Measurements from ENCODE around the gene CLN6. TPM values are rescaled to one million over a fixed set of nuclear protein-coding genes. Genes with fewer than 3 reads are reported as not detected.
"Not testable (repeated sequence)": the region's sequence is repeated elsewhere in the genome, so short reads cannot be mapped to it uniquely, and the experiment has no call there.

CLN6 gene
- total RNA-seq, 1 donor from 2014 or later = 46.6 TPM

DNA sequence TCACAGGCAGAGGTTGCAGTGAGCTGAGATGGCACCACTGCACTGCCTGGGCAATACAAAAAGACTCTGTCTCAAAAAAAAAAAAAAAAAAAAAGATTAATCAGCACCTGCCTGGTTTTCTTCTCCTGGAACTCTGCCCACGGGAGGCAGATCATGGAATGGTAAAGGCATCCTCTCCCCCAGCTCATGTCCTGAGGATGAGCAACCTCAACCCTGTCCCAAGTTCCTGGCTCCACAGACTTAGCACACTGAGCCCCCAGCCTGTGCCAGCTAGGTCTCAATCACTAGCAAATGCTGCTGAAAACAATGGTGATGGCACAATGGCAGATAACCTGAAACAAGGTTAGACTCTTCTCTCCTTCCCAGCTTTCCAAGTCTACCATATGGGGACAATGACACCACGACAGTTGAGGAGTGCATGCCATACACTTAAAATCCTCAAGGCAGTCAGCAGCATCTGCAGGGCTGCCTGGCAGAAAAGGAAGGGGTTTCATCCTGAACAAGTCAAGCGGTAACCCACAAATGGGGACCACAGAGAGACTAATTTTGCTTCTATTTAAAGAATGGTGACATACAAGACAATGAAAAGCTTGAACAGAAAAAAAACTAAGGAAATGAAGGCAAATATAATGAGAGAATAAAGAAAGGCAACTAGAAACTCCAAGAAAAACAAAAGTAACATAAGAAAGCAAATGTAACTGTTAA is 4.8 kb downstream of the CLN6 start:
- TF ChIP-seq, protein P1, sequence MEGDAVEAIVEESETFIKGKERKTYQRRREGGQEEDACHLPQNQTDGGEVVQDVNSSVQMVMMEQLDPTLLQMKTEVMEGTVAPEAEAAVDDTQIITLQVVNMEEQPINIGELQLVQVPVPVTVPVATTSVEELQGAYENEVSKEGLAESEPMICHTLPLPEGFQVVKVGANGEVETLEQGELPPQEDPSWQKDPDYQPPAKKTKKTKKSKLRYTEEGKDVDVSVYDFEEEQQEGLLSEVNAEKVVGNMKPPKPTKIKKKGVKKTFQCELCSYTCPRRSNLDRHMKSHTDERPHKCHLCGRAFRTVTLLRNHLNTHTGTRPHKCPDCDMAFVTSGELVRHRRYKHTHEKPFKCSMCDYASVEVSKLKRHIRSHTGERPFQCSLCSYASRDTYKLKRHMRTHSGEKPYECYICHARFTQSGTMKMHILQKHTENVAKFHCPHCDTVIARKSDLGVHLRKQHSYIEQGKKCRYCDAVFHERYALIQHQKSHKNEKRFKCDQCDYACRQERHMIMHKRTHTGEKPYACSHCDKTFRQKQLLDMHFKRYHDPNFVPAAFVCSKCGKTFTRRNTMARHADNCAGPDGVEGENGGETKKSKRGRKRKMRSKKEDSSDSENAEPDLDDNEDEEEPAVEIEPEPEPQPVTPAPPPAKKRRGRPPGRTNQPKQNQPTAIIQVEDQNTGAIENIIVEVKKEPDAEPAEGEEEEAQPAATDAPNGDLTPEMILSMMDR (IDR thresholded peaks at IDR 0.05; ENCODE audit: unreplicated experiment) = no peak
- Mint-ChIP-seq H3K27ac (peak overlapping the region; percentile 85), H3K27me3 (no peaks in the 10 kb centered on the region), H3K36me3 (ENCODE audit: insufficient read depth) (peaks cover 6% of the 10 kb centered on the region), H3K9me3 (ENCODE audit: low read depth) (no peaks in the 10 kb centered on the region), H3K4me1 (ENCODE audit: low read depth) (peaks cover 12% of the 10 kb centered on the region), H3K4me3 (ENCODE audit: low read depth) (no peak overlapping the region)
- DNase-seq (ENCODE audit: low spot score, unreplicated experiment) = no peak

DNA sequence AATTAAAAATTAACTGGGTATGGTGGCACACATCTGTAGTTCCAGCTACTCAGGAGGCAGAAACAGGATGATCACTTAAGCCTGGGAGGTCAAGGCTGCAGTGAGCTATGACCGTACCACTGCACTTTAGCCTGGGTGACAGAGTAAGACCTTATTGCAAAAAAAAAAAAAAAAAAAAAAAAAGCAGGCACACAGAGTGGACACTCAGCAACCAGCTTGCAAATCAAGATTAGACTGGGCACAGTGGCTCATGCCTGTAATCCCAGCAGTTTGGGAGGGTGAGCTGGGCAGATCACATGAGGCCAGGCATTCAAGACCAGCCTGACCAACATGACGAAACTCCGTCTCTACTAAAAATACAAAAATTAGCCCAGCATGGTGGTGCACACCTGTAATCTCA is 5.4 kb downstream of the CLN6 start:
- H3K4me3 Mint-ChIP-seq (ENCODE audit: low read depth) = no peak overlapping the region
- DNase-seq (ENCODE audit: low spot score, unreplicated experiment) = no peak
- TF ChIP-seq, protein P1 (IDR thresholded peaks at IDR 0.05; ENCODE audit: unreplicated experiment) = no peak
- no peak overlapping the region for H3K27ac Mint-ChIP-seq
- H3K36me3 Mint-ChIP-seq (ENCODE audit: insufficient read depth) = peaks cover 6% of the 10 kb centered on the region
- peaks cover 12% of the 10 kb centered on the region for H3K4me1 Mint-ChIP-seq (ENCODE audit: low read depth)
- no peaks in the 10 kb centered on the region for H3K9me3 Mint-ChIP-seq (ENCODE audit: low read depth)
- no peaks in the 10 kb centered on the region for H3K27me3 Mint-ChIP-seq

DNA sequence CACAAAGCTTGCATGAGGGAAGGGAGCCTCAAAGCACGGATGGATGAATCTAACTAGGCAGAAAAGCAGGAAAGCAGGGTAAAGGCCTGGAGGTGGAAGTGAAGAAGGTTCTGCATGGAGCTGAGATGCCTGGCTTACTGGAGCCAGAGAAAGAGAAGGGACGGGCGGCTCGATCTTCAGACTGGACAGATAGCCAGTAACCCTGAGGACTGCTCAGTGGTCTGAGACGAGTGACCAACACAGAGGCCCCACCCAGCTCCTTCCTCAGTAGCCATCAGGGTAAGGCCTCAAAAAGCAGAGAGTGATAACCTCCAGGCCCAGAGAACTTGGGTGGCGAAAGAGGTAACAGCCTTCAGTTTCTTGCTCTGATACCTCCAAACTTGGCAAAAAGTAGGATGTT is 6.4 kb downstream of the CLN6 start:
- peaks cover 9% of the 10 kb centered on the region for H3K36me3 Mint-ChIP-seq (ENCODE audit: insufficient read depth)
- no peaks in the 10 kb centered on the region for H3K9me3 Mint-ChIP-seq (ENCODE audit: low read depth)
- no peak overlapping the region for H3K4me3 Mint-ChIP-seq (ENCODE audit: low read depth)
- TF ChIP-seq, protein P1 (IDR thresholded peaks at IDR 0.05; ENCODE audit: unreplicated experiment) = no peak
- peaks cover 5% of the 10 kb centered on the region for H3K4me1 Mint-ChIP-seq (ENCODE audit: low read depth)
- no peak overlapping the region for H3K27ac Mint-ChIP-seq
- DNase-seq (ENCODE audit: low spot score, unreplicated experiment) = no peak
- no peaks in the 10 kb centered on the region for H3K27me3 Mint-ChIP-seq

DNA sequence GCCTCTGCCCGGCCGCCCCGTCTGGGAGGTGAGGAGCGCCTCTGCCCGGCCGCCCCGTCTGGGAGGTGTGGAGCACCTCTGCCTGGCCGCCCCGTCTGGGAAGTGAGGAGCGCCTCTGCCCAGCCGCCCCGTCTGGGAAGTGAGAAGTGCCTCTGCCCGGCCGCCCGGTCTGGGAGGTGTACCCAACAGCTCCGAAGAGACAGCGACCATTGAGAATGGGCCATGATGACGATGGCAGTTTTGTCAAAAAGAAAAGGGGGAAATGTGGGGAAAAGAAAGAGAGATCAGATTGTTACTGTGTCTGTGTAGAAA is 7.1 kb downstream of the CLN6 start:
- not testable (repeated sequence) for H3K27ac Mint-ChIP-seq
- peaks cover 11% of the 10 kb centered on the region for H3K36me3 Mint-ChIP-seq (ENCODE audit: insufficient read depth)

DNA sequence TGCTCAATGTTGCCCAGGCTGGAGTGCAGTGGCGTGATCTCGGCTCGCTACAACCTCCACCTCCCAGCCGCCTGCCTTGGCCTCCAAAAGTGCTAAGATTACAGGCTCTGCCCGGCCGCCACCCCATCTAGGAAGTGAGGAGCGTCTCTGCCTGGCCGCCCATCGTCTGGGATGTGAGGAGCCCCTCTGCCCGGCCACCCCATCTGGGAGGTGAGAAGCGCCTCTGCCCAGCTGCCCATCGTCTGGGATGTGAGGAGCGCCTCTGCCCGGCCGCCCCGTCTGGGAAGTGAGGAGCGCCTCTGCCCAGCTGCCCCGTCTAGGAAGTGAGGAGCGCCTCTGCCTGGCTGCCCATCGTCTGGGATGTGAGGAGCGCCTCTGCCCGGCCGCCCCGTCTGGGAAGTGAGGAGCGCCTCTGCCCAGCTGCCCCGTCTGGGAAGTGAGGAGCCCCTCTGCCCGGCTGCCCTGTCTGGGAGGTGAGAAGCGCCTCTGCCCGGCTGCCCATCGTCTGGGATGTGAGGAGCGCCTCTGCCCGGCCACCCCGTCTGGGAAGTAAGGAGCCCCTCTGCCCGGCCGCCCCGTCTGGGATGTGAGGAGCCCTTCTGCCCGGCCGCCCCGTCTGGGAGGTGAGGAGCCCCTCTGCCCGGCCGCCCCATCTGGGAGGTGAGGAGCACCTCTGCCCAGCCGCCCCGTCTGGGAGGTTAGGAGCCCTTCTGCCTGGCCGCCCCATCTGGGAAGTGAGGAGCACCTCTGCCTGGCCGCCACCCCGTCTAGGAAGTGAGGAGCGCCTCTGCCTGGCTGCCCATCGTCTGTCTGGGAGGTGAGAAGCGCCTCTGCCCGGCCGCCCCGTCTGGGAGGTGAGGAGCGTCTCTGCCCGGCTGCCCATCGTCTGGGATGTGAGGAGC is 7.7 kb downstream of the CLN6 start:
- peaks cover 12% of the 10 kb centered on the region for H3K36me3 Mint-ChIP-seq (ENCODE audit: insufficient read depth)
- H3K4me1 Mint-ChIP-seq (ENCODE audit: low read depth); H3K9me3 Mint-ChIP-seq (ENCODE audit: low read depth); H3K4me3 Mint-ChIP-seq (ENCODE audit: low read depth); H3K27ac Mint-ChIP-seq; DNase-seq (ENCODE audit: low spot score, unreplicated experiment); H3K27me3 Mint-ChIP-seq: not testable (repeated sequence)

More for the DNA sequence above, 7.1 kb downstream of the CLN6 start:
- H3K4me3 Mint-ChIP-seq (ENCODE audit: low read depth); H3K4me1 Mint-ChIP-seq (ENCODE audit: low read depth); DNase-seq (ENCODE audit: low spot score, unreplicated experiment); H3K9me3 Mint-ChIP-seq (ENCODE audit: low read depth); H3K27me3 Mint-ChIP-seq: not testable (repeated sequence)

DNA sequence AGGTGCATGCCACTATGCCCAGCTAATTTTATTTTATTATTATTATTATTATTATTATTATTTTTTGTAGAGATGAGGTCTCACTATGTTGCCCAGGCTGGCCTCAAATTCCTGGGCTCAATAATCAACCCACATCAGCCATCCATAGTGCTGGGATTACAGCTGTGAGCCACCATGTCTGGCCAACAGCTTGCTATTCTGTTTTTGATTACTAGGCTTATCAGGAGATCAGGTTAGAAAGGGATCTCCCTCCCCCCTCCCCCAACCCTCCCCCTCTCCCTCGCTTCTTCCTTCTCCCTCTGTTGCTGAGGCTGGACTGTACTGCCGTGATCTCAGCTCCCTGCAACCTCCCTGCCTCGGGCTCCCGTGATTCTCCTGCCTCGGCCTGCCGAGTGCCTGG is 8.6 kb downstream of the CLN6 start:
- no peak for DNase-seq (ENCODE audit: low spot score, unreplicated experiment)
- no peaks in the 10 kb centered on the region for H3K9me3 Mint-ChIP-seq (ENCODE audit: low read depth)
- H3K27ac Mint-ChIP-seq = no peak overlapping the region
- H3K36me3 Mint-ChIP-seq (ENCODE audit: insufficient read depth) = peaks cover 15% of the 10 kb centered on the region
- TF ChIP-seq, protein P1 (IDR thresholded peaks at IDR 0.05; ENCODE audit: unreplicated experiment) = no peak
- H3K4me1 Mint-ChIP-seq (ENCODE audit: low read depth) = peaks cover 3% of the 10 kb centered on the region
- H3K27me3 Mint-ChIP-seq = no peaks in the 10 kb centered on the region
- no peak overlapping the region for H3K4me3 Mint-ChIP-seq (ENCODE audit: low read depth)

Measured in progenitor cell of endocrine pancreas (in vitro differentiated cells).